Measurements from ENCODE around the gene SZT2. TPM values are rescaled to one million over a fixed set of nuclear protein-coding genes. Genes with fewer than 3 reads are reported as not detected.

SZT2 gene
- total and polyA plus RNA-seq, 10 of the 15 experiments (the other 5 are each of a cell fraction or from before 2014, with no cell fraction given), result 1.4 to 38.3 (median 12.7) TPM

DNA sequence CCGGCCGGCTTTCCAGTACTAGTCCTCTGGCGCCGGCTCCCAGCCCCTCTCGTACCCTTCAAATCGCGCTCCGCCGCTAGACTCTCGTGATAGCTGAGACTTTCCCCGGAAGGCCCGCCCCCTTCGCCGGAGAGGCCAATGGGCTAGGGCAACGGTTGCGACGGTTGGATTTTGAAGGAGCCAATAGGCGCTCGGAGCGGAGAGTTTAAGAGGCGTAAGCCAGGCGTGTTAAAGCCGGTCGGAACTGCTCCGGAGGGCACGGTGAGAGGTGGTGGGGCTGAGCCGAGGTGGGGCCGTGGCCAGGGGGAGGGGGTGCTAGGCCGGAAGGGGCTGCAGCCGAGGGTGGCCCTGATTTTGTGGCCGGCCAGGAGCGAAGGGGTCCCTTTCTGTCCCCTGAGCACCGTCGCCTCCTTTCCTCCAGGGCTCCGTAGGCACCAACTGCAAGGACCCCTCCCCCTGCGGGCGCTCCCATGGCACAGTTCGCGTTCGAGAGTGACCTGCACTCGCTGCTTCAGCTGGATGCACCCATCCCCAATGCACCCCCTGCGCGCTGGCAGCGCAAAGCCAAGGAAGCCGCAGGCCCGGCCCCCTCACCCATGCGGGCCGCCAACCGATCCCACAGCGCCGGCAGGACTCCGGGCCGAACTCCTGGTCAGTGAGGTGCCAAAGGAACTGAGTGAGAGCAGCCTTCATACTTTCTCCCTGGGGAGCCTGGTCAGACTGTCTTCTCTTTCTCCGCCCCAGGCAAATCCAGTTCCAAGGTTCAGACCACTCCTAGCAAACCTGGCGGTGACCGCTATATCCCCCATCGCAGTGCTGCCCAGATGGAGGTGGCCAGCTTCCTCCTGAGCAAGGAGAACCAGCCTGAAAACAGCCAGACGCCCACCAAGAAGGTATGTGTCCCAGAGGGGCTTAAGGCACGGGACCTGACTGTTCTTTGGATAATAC is 30.7 kb upstream of the SZT2 start, which contains the start of gene CDC20:
Gene CDC20 (plus strand): TSS at position 236 of the 948 bp plus-strand sequence. CDS start 235 bp downstream, at position 471.
- ATAC-seq (peak; percentile 98), DNase-seq (ENCODE audit: low read depth, low spot score) (peak; percentile 89), FAIRE-seq (peak; percentile 62)
- no peaks in the 10 kb centered on the region for H3K9me3 ChIP-seq (replicated peaks; ENCODE audit: control insufficient read depth, insufficient read depth, low read length)
- POLR2A ChIA-PET, result interaction anchor here (1.0 to 3.0 kb wide), 8 partner anchors 9 to 291 kb away, joined by 3 to 25 read pairs (median 6); partner anchors contain the start of genes ELOVL1, KDM4A, MED8 and SZT2
- SMC1A ChIA-PET (ENCODE audit: uncharacterized antibody, unreplicated experiment), result interaction anchor here (0.7 to 4.5 kb wide), 11 partner anchors 9 to 135 kb away, joined by 3 to 26 read pairs (median 6); partner anchors contain the start of genes ELOVL1, MED8 and SZT2
- BruUV-seq (replicated peaks), result TSS peak; percentile 84
- no peaks in the 10 kb centered on the region for H3K27me3 ChIP-seq (replicated peaks in 1 of 2; ENCODE audit: control insufficient read depth in 2 of 2, insufficient read depth in 2 of 2, low read length in 1 of 2)
- H4K20me1 ChIP-seq (ENCODE audit: control insufficient read depth, insufficient read depth), result no peaks in the 10 kb centered on the region
- H3K79me2 ChIP-seq (ENCODE audit: control insufficient read depth, insufficient read depth, low read length), result peaks cover 36% of the 10 kb centered on the region
- CTCF ChIA-PET, result interaction anchor here (1.0 to 3.1 kb wide), 9 partner anchors 9 to 140 kb away, joined by 3 to 44 read pairs (median 6); partner anchors contain the start of genes ELOVL1, HYI, MED8 and SZT2
- H3K27ac ChIP-seq (ENCODE audit: control insufficient read depth, insufficient read depth), result peak within 1 kb of the TSS; percentile 87
- peaks cover 11 to 13% of the 10 kb centered on the region in 2 experiments for H3K36me3 ChIP-seq (ENCODE audit: control insufficient read depth in 2 of 2, insufficient read depth in 2 of 2, low read length in 1 of 2)
- H3K4me3 ChIP-seq, result peak within 1 kb of the TSS; percentile 92
- peak within 1 kb of the TSS; percentile 96 for H3K4me2 ChIP-seq (ENCODE audit: control insufficient read depth, insufficient read depth)
- in situ Hi-C loops (cut with MboI) (no loop called here), intact Hi-C loops (cut with micrococcal nuclease; ENCODE audit: unreplicated experiment) (loop anchor here (2.0 kb wide), 1 partner anchor 120 kb away; no protein-coding TSS in a partner anchor)
- WGBS (ENCODE audit: insufficient coverage, insufficient replicate concordance, low lambda C conversion rate, missing lambda C conversion rate), result under 1% methylated on average over 43 of the region's 59 CpGs
- H3K4me1 ChIP-seq (ENCODE audit: control insufficient read depth, insufficient read depth, low read length), result peaks cover 10% of the 10 kb centered on the region
- H2AFZ ChIP-seq (ENCODE audit: control insufficient read depth, low read depth, low read length), result peak within 1 kb of the TSS; percentile 92
- RAD21 ChIA-PET (ENCODE audit: unreplicated experiment), result interaction anchor here (0.7 to 3.2 kb wide), 16 partner anchors 9 to 446 kb away, joined by 3 to 49 read pairs (median 6); partner anchors contain the start of gene ELOVL1
- peak within 1 kb of the TSS; percentile 95 for H3K9ac ChIP-seq (ENCODE audit: control insufficient read depth, insufficient read depth, low read length)
- no peak for TF ChIP-seq MEF2B (IDR thresholded peaks at IDR 0.05; ENCODE audit: partially characterized antibody, poor library complexity, severe bottlenecking)
- no peak for TF ChIP-seq ZBTB33 (IDR thresholded peaks at IDR 0.05)
- peak; percentile 87 for TF ChIP-seq GABPA (IDR thresholded peaks at IDR 0.05; ENCODE audit: low read depth)
- no peak for TF ChIP-seq SUZ12 (IDR thresholded peaks at IDR 0.05; ENCODE audit: unreplicated experiment)
- peak; percentile 25; the same call in 1 of the 2 replicates for TF ChIP-seq HCFC1 (IDR thresholded peaks at IDR 0.05; ENCODE audit: low read length)
- no peak for TF ChIP-seq SIX5 (IDR thresholded peaks at IDR 0.05; ENCODE audit: low read depth, low read length, severe bottlenecking)
- no peak for TF ChIP-seq NFXL1 (IDR thresholded peaks at IDR 0.05; ENCODE audit: borderline replicate concordance)
- TF ChIP-seq YBX1 (IDR thresholded peaks at IDR 0.05), result no peak
- TF ChIP-seq ZNF622 (IDR thresholded peaks at IDR 0.05), result no peak
- no peak; the same call in 1 of the 2 replicates for TF ChIP-seq PML (IDR thresholded peaks at IDR 0.05; ENCODE audit: low read length)
- no peak for TF ChIP-seq ESRRA (IDR thresholded peaks at IDR 0.05; ENCODE audit: low read length)
- no peak for TF ChIP-seq PAX8 (IDR thresholded peaks at IDR 0.05)
- TF ChIP-seq ZBTB40 (IDR thresholded peaks at IDR 0.05; ENCODE audit: borderline replicate concordance), result peak; percentile 89
- no peak for TF ChIP-seq STAT3 (IDR thresholded peaks at IDR 0.05; ENCODE audit: low read depth, low read length)
- TF ChIP-seq KDM1A (IDR thresholded peaks at IDR 0.05; ENCODE audit: borderline replicate concordance), result no peak
- peak; percentile 47; the same call in 1 of the 2 replicates for TF ChIP-seq PKNOX1 (IDR thresholded peaks at IDR 0.05)

Measured in GM12878 (cell line).